GM23338 (cell line): ENCODE data around the gene SPATA18. TPM values are rescaled to one million over a fixed set of nuclear protein-coding genes. Genes with fewer than 3 reads are reported as not detected.

Source experiments
- ATAC-seq: fragments of 200-7000 bp; cut with Tn5 transposase; 3 replicates; pipeline ENCODE4 v1.9.1; 2020
- DNase-seq: peaks from one replicate; pipeline ENCODE4 v3.0.0-alpha.2; 2015; ENCODE audit warnings: low spot score
- H2AFZ ChIP-seq: fragments of 200-600 bp; sonication (generic); 2 replicates; pipeline ENCODE4 v1.8.0; 2016; ENCODE audit warnings: antibody characterized with exemption, mild to moderate bottlenecking, moderate library complexity
- H3F3A ChIP-seq: fragments of 200-600 bp; sonication (generic); replicated peaks from 2 replicates; pipeline ENCODE4 v1.8.0; 2017; ENCODE audit warnings: antibody characterized with exemption, mixed run types, low read depth
- H3K27ac ChIP-seq: fragments of 200-600 bp; sonication (generic); 2 replicates; pipeline ENCODE4 v1.6.1; 2016; ENCODE audit warnings: low read depth
- H3K27me3 ChIP-seq: fragments of 200-600 bp; sonication (generic); 2 replicates; pipeline ENCODE4 v1.8.0; 2016; ENCODE audit warnings: mild to moderate bottlenecking, mixed run types, moderate library complexity; ENCODE audit not compliant: insufficient read depth
- H3K36me3 ChIP-seq: fragments of 200-600 bp; sonication (generic); 2 replicates; pipeline ENCODE4 v1.8.0; 2016; ENCODE audit warnings: mild to moderate bottlenecking; ENCODE audit not compliant: insufficient read depth
- H3K4me1 ChIP-seq: fragments of 200-600 bp; sonication (generic); 2 replicates; pipeline ENCODE4 v1.8.0; 2016; ENCODE audit warnings: mild to moderate bottlenecking, moderate library complexity; ENCODE audit not compliant: insufficient read depth
- H3K4me2 ChIP-seq: fragments of 200-600 bp; sonication (generic); 2 replicates; pipeline ENCODE4 v1.7.1; 2017; ENCODE audit warnings: mixed run types
- H3K4me3 ChIP-seq: fragments of 200-600 bp; sonication (generic); 2 replicates; pipeline ENCODE4 v1.6.1; 2016; ENCODE audit warnings: mixed run types
- H3K79me2 ChIP-seq: fragments of 200-600 bp; sonication (generic); replicated peaks from 2 replicates; pipeline ENCODE4 v1.8.0; 2017; ENCODE audit warnings: mild to moderate bottlenecking; ENCODE audit not compliant: insufficient read depth
- H3K9me2 ChIP-seq: fragments of 200-600 bp; sonication (generic); 2 replicates; pipeline ENCODE4 v1.8.0; 2017; ENCODE audit not compliant: insufficient read depth
- H4K20me1 ChIP-seq: fragments of 200-600 bp; sonication (generic); replicated peaks from 2 replicates; pipeline ENCODE4 v1.8.0; 2017; ENCODE audit warnings: mild to moderate bottlenecking; ENCODE audit not compliant: insufficient read depth
- H3K27ac Mint-ChIP-seq: 2 replicates; pipeline ENCODE4 v1.8.0; 2020; ENCODE audit warnings: inconsistent platforms, mild to moderate bottlenecking, moderate library complexity, mixed read lengths
- H3K27me3 Mint-ChIP-seq: 3 replicates; pipeline ENCODE4 v1.8.0; 2022; ENCODE audit warnings: low read depth, mild to moderate bottlenecking, moderate library complexity, mixed read lengths, inconsistent platforms; ENCODE audit not compliant: insufficient read depth, poor library complexity
- H3K36me3 Mint-ChIP-seq: 3 replicates; pipeline ENCODE4 v1.8.0; 2021; ENCODE audit warnings: low read depth, mild to moderate bottlenecking, inconsistent platforms, moderate library complexity, mixed read lengths
- H3K4me1 Mint-ChIP-seq: 3 replicates; pipeline ENCODE4 v1.8.0; 2020; ENCODE audit warnings: mild to moderate bottlenecking, inconsistent platforms, mixed read lengths
- H3K4me3 Mint-ChIP-seq: 3 replicates; pipeline ENCODE4 v1.8.0; 2021; ENCODE audit warnings: moderate library complexity, mild to moderate bottlenecking, inconsistent platforms, mixed read lengths
- H3K9me3 Mint-ChIP-seq: 3 replicates; pipeline ENCODE4 v1.8.0; 2020; ENCODE audit warnings: moderate library complexity, mild to moderate bottlenecking, inconsistent platforms, mixed read lengths
- CREB1 ChIP-seq: fragments of 250-450 bp; sonication (Bioruptor Pico); IDR thresholded peaks from 2 replicates; pipeline ENCODE4 v1.5.0; 2020; ENCODE audit warnings: low read depth, mild to moderate bottlenecking, moderate library complexity
- EZH2 ChIP-seq: fragments of 200-600 bp; sonication (generic); IDR thresholded peaks from one replicate; pipeline ENCODE4 v1.8.0; 2017; ENCODE audit warnings: antibody characterized with exemption, mild to moderate bottlenecking, low read depth; ENCODE audit not compliant: unreplicated experiment
- JUNB ChIP-seq: IDR thresholded peaks from one replicate; pipeline ENCODE4 v1.6.1; 2016; ENCODE audit warnings: antibody characterized with exemption; ENCODE audit not compliant: unreplicated experiment
- POLR2AphosphoS5 ChIP-seq: IDR thresholded peaks from 2 replicates; pipeline ENCODE4 v1.6.1; 2016; ENCODE audit warnings: antibody characterized with exemption, low read depth
- REST ChIP-seq: IDR thresholded peaks from one replicate; pipeline ENCODE4 v1.6.1; 2018; ENCODE audit warnings: antibody characterized with exemption; ENCODE audit not compliant: unreplicated experiment
- polyA plus RNA-seq: library from polyadenylated mRNA; unstranded; fragments of >200 nt; fragmentation: Nextera tagmentation; extraction: Ambion mirVana; gene quantifications from 2 replicates; pipeline ENCODE4 v1.2.1, GENCODE V29; 2016
- total RNA-seq: library from RNA; depleted of rRNA; stranded (reverse); fragments of >200 nt; shearing (Covaris generic); gene quantifications from 2 replicates; pipeline ENCODE4 v1.2.3, GENCODE V29; 2014
- TF ChIP-seq, protein P1 (sequence below): fragments of 250-450 bp; sonication (Bioruptor Pico); IDR thresholded peaks from 2 replicates; pipeline ENCODE4 v1.5.0; 2020; ENCODE audit warnings: mild to moderate bottlenecking, moderate library complexity

SPATA18 gene
- total and polyA plus RNA-seq, 2 experiments from 2014 or later, result 1.5 to 2.5 TPM

GRCh38 chr4:52019936-52020657 is 31.0 kb upstream of the SPATA18 start, which contains the start of gene LRRC66 (continued):
- TF ChIP-seq, protein P1, sequence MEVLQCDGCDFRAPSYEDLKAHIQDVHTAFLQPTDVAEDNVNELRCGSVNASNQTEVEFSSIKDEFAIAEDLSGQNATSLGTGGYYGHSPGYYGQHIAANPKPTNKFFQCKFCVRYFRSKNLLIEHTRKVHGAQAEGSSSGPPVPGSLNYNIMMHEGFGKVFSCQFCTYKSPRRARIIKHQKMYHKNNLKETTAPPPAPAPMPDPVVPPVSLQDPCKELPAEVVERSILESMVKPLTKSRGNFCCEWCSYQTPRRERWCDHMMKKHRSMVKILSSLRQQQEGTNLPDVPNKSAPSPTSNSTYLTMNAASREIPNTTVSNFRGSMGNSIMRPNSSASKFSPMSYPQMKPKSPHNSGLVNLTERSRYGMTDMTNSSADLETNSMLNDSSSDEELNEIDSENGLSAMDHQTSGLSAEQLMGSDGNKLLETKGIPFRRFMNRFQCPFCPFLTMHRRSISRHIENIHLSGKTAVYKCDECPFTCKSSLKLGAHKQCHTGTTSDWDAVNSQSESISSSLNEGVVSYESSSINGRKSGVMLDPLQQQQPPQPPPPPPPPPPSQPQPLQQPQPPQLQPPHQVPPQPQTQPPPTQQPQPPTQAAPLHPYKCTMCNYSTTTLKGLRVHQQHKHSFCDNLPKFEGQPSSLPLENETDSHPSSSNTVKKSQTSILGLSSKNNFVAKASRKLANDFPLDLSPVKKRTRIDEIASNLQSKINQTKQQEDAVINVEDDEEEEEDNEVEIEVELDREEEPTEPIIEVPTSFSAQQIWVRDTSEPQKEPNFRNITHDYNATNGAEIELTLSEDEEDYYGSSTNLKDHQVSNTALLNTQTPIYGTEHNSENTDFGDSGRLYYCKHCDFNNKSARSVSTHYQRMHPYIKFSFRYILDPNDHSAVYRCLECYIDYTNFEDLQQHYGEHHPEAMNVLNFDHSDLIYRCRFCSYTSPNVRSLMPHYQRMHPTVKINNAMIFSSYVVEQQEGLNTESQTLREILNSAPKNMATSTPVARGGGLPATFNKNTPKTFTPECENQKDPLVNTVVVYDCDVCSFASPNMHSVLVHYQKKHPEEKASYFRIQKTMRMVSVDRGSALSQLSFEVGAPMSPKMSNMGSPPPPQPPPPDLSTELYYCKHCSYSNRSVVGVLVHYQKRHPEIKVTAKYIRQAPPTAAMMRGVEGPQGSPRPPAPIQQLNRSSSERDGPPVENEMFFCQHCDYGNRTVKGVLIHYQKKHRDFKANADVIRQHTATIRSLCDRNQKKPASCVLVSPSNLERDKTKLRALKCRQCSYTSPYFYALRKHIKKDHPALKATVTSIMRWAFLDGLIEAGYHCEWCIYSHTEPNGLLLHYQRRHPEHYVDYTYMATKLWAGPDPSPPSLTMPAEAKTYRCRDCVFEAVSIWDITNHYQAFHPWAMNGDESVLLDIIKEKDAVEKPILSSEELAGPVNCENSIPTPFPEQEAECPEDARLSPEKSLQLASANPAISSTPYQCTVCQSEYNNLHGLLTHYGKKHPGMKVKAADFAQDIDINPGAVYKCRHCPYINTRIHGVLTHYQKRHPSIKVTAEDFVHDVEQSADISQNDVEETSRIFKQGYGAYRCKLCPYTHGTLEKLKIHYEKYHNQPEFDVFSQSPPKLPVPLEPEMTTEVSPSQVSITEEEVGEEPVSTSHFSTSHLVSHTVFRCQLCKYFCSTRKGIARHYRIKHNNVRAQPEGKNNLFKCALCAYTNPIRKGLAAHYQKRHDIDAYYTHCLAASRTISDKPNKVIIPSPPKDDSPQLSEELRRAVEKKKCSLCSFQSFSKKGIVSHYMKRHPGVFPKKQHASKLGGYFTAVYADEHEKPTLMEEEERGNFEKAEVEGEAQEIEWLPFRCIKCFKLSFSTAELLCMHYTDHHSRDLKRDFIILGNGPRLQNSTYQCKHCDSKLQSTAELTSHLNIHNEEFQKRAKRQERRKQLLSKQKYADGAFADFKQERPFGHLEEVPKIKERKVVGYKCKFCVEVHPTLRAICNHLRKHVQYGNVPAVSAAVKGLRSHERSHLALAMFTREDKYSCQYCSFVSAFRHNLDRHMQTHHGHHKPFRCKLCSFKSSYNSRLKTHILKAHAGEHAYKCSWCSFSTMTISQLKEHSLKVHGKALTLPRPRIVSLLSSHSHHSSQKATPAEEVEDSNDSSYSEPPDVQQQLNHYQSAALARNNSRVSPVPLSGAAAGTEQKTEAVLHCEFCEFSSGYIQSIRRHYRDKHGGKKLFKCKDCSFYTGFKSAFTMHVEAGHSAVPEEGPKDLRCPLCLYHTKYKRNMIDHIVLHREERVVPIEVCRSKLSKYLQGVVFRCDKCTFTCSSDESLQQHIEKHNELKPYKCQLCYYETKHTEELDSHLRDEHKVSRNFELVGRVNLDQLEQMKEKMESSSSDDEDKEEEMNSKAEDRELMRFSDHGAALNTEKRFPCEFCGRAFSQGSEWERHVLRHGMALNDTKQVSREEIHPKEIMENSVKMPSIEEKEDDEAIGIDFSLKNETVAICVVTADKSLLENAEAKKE (CRISPR knock-in tag), result no peak

GRCh38 chr4:52028970-52029369 is 22.1 kb upstream of the SPATA18 start:
- Histone ChIP-seq H3K4me2 (no peak overlapping the region), H2AFZ (no peak overlapping the region), H3K4me1 (no peaks in the 10 kb centered on the region), H3K9me2 (no peaks in the 10 kb centered on the region), H3K4me3 (no peak overlapping the region), H3F3A (no peaks in the 10 kb centered on the region), H4K20me1 (peaks cover 4% of the 10 kb centered on the region; the same call in 1 of the 2 replicates), H3K27ac (no peak overlapping the region), H3K36me3 (peaks cover 22% of the 10 kb centered on the region; the same call in 1 of the 2 replicates), H3K27me3 (no peaks in the 10 kb centered on the region), H3K79me2 (peaks cover 11% of the 10 kb centered on the region)
- DNase-seq, result no peak
- peaks cover 2% of the 10 kb centered on the region; the same call in 2 of the 3 replicates for H3K9me3 Mint-ChIP-seq
- no peak overlapping the region for H3K27ac Mint-ChIP-seq
- no peak for ATAC-seq
- TF ChIP-seq REST, result no peak
- TF ChIP-seq POLR2AphosphoS5, result no peak
- TF ChIP-seq CREB1 (CRISPR knock-in tag), result no peak
- TF ChIP-seq EZH2, result no peak
- no peak for TF ChIP-seq JUNB
- no peaks in the 10 kb centered on the region for H3K27me3 Mint-ChIP-seq
- peaks cover 57% of the 10 kb centered on the region for H3K36me3 Mint-ChIP-seq
- H3K4me3 Mint-ChIP-seq, result no peak overlapping the region
- no peaks in the 10 kb centered on the region for H3K4me1 Mint-ChIP-seq
